Medulla oblongata (tissue), 1 donor: ENCODE results near the gene VPS45.
A peak's percentile ranks its signal among the peaks of the same experiment; 100 is the strongest.
"Not testable (repeated sequence)": the region's sequence is repeated elsewhere in the genome, so short reads cannot be mapped to it uniquely, and the experiment has no call there.

ENCODE experiments used
- DNase-seq: peaks from one replicate; pipeline ENCODE4 v3.0.0-alpha.2; 2015; ENCODE audit errors: extremely low spot score

Gene VPS45, protein sequence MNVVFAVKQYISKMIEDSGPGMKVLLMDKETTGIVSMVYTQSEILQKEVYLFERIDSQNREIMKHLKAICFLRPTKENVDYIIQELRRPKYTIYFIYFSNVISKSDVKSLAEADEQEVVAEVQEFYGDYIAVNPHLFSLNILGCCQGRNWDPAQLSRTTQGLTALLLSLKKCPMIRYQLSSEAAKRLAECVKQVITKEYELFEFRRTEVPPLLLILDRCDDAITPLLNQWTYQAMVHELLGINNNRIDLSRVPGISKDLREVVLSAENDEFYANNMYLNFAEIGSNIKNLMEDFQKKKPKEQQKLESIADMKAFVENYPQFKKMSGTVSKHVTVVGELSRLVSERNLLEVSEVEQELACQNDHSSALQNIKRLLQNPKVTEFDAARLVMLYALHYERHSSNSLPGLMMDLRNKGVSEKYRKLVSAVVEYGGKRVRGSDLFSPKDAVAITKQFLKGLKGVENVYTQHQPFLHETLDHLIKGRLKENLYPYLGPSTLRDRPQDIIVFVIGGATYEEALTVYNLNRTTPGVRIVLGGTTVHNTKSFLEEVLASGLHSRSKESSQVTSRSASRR

DNA sequence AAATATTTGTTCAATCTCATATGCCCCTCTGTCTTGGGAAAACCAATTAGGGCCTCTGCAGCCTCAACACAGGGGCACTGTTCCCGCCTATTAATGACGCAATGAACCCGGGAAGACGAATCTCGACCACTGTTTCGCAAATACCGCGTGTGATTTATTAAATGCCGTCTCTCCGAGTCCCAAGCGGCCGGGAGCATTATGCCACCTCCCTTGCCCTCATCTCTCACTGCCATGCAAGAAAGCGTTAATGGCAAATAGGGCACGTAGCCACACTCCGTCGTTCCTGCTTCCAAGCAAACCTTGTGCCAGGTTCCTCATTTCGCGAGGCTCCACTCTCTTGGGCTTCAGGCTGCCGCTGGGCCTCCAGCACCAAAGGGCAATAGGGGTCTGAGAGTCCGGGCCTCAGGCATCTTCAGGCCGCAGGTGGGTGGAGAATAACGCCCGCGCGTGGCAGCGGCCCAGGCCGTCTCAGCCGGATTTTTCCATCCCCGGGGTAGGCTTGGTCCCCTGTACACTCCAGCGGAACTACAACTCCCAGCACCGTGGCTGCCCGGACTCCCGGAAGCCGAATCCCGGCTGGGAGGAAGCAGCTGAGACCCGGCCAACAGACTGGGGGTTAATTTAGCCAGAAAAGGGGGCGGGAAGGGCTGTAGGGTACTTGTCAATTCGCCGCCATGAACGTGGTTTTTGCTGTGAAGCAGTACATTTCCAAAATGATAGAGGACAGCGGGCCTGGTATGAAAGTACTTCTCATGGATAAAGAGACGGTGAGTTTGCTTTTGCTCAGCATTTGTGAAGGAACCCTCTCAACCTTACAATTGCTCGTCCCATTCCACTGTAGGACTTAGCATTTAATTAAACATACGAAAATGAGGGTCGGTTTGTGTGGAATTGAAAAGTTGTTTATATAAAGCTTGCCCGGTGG is at the start of gene VPS45:
Gene VPS45 (plus strand): TSS at position 593 of the 925 bp plus-strand sequence. CDS start 82 bp downstream, at position 675.
- DNase-seq = peak; percentile 93

DNA sequence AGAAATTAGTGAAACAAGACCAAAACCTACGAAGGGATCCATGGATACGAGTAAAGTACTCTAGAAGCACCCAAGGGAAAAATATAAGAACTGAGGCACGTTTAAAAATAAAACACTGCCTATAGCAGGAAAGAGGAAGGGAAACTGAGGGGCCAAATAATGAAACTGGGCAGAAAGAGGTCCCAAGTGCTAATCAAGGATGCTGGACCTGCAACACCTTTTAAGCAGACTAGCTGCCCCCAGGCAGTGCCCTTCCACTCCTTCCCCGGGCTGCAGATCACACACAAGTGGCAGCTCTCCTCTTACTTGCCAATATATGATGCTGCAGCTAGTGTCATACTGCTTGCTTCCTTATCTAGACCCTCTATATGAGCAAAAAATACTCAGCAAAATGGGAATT is 49.4 kb upstream of the VPS45 start:
- DNase-seq = no peak

DNA sequence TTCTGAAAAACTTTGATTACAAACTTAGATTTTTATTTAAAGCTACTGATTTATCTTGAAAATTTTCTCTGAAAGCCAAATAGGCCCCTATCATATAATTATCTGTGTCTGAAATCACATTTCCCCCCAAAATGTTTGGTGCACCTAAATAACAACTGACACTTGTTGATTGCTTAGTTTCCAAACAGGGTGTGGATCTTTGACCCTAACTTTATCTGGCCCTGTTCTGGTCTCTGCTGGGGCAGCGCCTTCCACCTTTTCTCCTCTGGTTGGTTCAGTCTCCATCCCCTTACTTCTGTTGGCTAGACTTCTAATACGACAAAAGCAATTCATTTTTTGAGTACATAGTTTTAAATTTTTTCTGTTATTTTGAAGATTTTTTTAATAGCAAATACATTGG is 46.9 kb upstream of the VPS45 start:
- no peak for DNase-seq

DNA sequence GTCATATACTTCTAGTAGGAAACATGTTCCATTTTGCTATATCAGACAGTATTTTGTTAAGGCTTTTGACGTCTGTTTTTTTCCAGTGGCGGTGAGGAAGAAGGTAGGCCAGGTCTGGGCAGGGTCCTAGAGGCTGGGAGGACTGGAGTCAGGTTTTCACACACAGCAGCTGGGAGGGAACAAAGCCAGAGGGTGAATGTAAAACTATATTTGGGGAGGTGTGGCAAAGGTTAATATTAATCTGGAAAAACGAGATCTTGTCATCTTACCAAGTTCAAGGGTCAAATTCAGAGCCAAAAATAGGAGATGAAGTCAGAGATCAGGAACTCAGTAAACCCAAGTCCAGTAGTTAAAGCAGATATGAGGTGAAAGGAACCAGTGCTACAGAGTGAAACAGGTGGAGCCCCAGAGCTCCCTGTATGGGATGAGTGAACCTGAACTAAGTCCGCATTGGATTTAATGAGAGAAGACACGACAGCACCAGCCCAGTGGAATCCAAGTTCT is 46.3 kb upstream of the VPS45 start:
- DNase-seq = no peak

DNA sequence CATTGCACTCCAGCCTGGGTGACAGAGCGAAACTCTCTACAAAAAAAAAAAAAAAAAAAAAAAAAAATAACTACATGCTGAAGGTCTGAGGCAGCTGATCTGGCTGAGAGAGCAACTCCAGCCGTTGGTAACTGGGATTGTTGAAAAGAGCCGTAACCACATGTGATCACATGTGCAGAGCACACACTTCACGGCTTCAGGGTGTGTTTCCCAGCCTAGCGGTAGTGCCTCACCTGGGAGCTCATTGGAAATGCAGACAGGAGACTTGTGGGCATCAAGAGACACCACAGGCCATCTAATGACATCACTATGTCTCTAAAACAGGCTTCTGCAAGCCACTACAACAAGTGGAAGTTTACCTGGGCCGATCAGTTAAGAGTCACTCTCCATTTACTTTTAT is 45.2 kb upstream of the VPS45 start:
- DNase-seq = no peak

DNA sequence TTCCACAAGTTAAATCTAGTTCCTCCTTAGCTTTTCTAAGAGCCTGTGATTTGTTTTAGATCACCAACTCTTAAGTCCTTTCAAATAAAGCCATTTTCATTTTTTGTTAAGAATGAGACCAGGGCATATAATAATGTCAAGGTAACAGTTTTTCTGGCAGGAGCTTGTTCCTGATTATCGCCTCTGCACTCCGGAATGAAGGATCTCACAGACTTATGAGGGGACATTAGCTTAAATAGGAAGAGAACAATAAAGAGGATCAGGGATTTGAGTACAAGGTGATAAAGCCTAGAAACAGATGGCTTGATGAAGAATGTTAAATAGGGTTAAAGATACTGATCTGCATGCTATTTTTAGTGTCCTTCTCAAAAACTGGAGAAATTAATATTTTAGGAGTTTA is 43.4 kb upstream of the VPS45 start:
- DNase-seq = no peak

DNA sequence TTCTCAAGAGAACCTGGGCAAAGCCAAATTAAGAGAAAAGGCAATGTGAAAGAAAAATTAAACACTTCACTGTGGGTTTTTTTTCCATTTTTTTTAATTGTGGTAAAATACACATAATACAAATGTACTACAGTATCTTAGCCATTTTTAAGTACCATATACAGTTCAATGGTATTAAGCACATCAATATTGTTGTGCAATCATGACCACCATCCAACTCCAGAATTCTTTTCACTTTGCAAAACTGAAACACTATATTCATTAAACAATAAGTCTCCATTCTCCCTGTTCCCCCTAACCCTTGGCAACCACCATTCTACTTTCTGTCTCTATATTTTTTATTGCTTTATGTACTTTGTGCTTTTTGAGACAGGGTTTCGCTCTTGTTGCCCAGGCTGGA is 39.3 kb upstream of the VPS45 start:
- DNase-seq = no peak

DNA sequence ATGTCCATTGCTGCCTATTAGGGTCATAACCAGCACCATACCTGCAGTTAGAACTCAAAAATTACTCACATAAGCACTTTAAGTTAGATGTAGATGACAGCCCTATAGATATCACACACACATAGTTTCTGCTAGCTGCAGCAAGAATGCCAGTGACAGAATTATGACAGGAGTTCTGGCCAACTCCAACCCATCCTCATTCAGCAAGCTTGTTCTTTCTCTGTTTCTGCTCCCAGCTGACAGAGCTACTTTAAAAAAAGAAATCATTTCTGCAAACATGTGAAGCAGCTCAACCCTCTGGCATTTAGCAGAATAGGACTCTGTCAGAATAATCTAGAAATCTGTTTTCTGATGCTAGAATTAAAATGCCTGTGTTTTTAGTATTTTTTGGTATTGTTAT is 33.2 kb upstream of the VPS45 start:
- peak; percentile 23 for DNase-seq

DNA sequence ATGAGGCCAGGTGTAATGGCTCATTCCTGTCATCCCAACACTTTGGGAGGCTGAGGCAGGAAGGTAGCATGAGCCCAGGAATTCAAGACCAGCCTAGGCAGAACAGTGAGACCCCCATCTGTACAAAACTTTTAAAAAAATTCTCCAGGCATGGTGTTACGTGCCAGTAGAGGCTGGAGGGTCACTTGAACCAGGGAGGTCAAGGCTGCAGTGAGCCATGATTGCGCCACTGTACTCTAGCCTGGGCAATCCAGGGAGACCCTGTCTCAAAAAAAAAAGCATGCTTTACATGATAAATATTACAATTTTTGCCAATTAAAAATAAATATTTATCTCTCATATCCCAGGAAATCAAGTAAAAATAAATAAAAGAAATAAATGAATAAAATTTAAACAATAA is 17.6 kb upstream of the VPS45 start:
- no peak for DNase-seq

DNA sequence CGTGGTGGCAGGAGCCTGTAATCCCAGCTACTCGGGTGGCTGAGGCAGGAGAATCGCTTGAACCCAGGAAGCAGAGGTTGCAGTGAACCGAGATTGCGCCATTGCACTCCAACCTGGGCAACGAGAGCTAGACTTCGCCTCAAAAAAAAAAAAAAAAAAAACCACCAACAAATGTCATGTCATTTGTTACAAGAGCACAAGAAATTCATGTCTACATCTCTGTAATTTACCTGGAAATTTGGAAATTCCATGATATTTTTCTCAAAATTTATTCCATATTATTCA is 16.5 kb upstream of the VPS45 start:
- DNase-seq = no peak

DNA sequence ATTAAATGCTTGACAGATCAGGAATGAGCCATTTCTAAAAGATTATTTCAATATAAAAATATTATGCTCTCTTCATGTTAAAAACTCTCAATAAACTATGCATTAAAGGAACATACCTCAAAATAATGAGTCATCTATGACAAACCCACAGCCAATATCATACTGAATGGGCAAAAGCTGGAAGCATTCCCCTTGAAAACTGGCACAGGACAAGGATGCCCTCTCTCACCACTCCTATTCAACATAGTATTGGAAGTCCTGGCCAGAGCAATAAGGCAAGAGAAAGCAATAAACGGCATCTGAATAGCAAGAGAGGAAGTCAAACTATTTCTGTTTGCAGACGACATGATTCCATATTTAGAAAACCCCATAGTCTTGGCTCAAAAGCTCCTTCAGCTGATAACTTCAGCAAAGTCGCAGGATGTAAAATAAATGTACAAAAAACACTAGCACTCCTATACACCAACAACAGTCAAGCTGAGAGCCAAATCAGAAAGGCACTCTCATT is 15.6 kb upstream of the VPS45 start:
- DNase-seq = not testable (repeated sequence)

DNA sequence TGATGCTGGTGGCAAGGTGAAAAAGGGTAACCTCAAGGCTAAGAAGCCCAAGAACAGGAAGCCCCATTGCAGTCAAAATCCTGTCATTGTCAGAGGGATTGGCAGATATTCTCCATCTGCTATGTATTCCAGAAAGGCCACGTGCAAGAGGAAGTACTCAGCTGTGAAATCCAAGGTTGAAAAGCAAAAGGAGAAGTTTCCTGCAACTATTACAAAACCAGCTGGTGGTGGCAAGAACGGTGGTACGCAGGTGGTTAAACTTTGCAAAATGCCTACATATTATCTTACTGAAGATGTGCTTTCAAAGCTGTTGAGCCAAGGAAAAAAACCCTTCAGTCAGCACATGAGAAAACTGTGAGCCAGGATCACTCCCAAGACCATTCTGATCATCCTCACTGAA is 13.7 kb upstream of the VPS45 start:
- no peak for DNase-seq

DNA sequence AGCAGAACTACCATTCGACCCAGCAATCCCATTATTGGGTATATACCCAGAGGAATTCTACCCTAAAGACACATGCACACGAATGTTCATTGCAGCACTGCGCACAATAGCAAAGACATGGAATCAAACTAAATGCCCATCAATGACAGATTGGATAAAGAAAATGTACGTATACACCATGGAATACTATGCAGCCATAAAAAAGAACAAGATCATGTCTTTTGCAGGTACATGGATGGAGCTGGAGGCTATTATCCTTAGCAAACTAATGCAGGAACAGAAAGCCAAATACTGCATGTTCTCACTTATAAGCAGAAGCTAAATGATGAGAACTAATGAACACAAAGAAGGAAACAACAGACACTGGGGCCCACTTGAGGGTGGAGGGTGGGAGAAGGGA is 12.1 kb upstream of the VPS45 start:
- DNase-seq = not testable (repeated sequence)

DNA sequence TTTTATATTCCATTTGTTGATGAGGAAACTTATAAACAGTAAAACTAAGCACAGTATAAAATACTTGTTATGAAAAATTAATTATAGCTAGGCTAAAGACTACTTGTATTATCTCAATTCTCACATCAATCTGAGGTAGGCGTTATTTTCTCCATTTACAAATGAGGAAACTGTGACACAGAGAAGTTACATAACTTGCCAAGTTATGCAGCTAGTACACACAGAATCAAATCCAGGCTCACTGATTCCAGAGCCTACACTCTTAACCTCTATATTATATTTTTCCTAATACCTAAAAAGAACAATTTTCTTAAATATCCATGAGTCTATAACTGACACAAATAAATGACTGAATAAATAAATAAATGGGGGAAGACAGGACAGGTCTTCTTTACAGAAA is 11.2 kb upstream of the VPS45 start:
- DNase-seq = no peak

DNA sequence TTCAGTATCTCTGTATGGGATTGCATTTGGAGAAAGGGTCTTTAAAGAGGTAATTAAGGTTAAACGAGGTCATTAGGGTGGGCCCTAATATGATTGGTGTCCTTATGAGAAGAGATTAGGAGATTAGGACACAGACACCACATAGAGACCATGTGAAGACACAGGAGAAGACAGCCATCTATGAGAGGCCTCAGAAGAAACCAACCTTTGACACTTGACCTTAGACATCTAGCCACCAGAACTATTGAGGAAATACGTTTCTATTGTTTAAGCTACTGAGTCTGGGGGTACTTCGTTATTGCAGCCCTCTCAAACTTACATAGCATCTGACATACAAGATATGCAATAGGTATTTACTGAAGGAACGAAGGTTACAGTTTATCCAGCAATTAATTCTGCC is 7.3 kb upstream of the VPS45 start:
- no peak for DNase-seq

DNA sequence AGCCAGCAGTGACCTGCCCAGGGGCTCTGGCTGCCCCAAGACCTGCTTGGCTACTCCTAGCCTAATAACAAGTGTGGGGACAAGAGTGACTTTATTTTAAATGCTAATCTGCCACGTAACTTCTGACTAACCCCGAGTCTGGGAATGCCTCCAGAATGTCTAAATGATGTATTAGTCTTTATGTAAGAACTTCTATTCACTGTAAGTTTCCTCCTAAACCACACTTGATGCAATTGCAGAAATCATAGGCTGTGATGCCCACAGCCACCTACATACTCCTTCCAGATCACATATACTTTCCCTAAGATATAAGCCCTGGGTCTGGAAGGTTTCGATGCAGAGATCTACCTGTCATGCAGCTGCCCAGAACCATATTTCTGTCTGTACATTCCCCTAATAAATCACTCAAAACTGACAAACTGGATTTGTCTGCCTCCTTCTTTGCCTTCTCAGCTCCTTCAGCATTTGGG is 5.9 kb upstream of the VPS45 start:
- DNase-seq = peak; percentile 68

DNA sequence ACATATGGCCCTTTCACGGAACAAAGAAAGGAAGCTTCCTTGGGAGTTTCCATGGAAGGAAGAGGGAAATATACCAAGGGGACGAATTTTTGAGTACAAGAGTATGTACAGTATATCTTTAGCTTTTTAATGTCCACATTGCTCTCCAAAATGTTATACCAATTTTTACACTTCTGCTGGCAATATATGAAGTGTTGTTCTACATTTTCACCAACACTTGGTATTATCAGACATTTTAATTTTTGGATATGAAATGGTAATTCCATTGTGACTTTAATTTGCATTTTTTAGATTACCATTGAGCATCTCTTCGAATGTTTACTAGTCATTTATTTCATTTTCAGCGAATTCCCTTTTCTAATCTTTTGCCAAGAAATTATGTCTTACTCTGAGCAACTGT is 5.5 kb upstream of the VPS45 start:
- DNase-seq = no peak

DNA sequence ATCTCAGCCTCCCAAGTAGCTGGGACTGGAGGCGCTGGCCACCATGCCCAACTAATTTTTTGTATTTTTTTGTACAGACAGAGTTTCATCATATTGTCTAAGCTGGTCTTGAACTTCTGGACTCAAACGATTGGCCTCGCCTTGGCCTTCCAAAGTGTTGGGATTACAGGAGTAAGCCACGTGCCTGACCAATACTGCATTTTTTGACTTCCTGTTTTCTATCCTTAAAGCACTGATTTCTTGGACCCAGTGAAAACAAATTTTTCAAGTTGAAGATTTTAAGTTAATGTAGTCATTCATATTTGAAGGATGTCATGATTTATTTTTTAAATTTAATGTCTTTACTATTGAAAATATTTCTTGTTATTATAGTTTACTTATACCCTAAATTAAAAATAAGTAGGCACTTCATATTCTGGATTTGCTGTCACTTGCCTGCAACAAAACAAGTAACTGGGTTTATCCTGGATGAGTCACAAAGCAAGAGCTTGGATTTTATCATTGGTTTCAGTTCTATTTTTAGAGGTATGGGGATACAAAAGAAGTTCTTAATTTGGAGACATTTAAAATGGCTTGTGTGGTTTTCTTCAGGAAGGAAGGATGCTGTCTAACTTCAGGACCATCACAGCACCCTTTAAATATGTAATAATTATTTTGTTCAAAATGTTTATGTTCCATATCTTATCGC is 2.2 kb upstream of the VPS45 start:
- peak; percentile 17 for DNase-seq

DNA sequence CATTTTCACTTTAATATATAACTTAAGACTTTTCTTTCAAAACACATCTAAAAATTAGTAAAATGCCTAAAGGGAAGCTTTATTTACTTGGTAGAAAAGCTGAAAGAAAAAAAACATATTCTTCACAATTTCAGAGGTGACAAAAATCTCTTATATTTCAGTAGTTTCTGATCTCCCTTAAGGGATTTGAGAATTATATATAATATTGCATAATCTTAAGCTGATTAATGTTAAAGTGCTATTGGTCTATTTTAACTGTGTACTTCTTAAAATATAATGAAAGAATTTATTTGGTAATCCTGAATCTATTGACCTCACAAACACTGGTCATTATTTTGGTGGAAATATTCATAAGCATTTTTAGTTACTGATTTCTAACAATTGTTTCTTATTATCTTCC is 1.2 kb upstream of the VPS45 start:
- DNase-seq = no peak

DNA sequence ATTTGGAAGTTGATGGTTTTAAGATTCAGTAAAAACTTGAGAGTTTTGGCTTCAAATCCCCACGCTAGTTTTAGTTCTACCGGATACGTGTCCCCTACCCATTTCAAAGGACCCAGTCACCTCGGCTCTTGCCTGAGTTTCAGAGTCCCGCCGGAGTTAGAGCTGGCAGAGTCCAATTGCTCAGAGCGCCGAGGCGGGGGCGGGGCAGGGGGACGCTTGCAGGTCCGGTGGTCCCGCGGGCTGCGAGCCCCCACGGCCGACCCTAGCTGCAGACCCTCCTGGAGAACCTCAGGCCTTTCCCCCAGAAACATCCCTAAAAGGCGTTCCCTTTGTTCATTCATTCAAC is 765 bp upstream of the VPS45 start:
- peak; percentile 67 for DNase-seq

DNA sequence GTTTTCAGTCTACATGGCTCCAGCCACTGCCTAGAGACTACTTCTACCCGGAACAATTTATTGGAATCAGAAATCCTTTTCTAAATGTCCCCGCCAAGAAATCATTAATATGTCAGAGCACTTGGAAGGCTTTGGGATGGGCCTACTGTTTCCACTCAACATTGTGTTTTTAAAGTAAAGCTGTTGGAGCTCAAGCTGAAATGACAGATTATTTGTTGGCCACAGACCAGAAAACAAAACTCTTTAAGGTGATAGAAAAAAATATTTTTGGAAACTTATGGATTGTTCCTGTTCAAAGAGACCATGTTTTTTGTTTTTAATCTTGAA is 496 bp downstream of the VPS45 start:
- DNase-seq = no peak

DNA sequence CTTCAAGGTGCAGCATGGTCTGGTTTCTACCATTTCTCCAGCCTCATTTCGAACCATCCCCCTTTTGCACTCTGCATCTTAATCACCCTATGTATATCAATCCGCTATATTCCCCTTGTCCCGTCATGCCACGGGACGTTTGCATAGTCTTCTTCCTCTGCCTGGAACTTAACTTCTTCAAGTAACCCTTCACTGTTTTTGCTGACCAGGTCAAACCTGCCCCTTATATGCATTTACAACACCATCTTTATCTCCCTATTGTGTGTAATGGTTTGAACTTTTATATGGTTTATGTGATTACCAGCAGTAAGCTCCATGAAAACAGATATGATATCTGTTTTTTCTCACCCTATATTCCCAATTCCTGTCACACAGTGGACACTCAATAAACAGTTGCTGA is 2.3 kb downstream of the VPS45 start:
- DNase-seq = no peak
